ENCODE measurements around the gene PLCB4. TPM values are rescaled to one million over a fixed set of nuclear protein-coding genes. Genes with fewer than 3 reads are reported as not detected.

The PLCB4 gene
- polyA plus RNA-seq, 3 donors: not detected

DNA sequence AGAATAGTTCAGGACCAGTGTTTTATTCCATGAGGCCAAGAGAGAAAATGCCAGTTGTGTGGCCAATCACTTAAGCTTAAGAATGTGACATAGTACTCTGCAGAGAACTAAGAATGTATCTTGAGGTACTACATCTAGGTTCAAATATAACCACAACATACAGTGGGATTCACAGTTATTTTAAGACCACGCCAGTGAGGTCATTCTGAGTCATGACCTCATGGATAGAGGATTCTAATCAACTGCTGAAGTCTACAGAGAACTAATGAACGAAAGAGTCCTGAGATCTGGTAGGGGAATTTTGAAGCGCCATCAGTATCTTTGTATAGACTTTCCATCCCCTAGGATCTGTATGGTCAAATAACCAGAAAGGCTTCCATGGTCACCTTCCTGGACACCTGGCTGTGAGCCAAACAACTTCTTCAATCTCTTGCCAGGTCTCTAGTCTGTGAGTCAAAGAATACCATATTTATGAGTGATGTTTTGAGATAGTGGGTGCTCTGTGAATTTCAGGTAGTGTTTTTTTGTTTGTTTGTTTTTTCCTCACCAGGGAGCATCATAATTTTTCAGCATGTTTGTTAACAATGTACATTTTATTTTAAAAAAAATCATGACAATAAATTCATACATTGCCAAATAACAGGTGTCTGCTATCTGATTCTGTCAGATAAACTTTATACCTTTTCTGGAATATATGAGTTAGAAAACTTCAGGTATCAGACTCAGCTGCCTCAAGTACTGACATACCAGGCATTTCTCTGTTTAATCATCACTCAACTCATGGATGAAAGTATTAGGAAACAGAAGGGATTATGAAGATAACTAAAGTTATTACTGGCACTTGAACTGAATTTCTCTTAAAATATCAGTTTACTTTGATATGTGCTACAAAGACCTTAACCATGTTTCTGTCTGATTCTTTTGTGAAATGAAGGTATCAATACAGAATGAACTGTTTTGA, 217.9 kb downstream of the PLCB4 start:
- H3K79me2 ChIP-seq (ENCODE audit: insufficient read depth, low read length): no peaks in the 10 kb centered on the region
- TF ChIP-seq, protein P1, sequence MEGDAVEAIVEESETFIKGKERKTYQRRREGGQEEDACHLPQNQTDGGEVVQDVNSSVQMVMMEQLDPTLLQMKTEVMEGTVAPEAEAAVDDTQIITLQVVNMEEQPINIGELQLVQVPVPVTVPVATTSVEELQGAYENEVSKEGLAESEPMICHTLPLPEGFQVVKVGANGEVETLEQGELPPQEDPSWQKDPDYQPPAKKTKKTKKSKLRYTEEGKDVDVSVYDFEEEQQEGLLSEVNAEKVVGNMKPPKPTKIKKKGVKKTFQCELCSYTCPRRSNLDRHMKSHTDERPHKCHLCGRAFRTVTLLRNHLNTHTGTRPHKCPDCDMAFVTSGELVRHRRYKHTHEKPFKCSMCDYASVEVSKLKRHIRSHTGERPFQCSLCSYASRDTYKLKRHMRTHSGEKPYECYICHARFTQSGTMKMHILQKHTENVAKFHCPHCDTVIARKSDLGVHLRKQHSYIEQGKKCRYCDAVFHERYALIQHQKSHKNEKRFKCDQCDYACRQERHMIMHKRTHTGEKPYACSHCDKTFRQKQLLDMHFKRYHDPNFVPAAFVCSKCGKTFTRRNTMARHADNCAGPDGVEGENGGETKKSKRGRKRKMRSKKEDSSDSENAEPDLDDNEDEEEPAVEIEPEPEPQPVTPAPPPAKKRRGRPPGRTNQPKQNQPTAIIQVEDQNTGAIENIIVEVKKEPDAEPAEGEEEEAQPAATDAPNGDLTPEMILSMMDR (IDR thresholded peaks at IDR 0.05): no peak
- WGBS (ENCODE audit: insufficient coverage): 100% methylated on average over 1 of the region's 3 CpGs
- intact Hi-C loops (cut with micrococcal nuclease): no loop called here
- H3K4me3 ChIP-seq (replicated peaks in 1 of 3; ENCODE audit: low read depth in 2 of 3, low read length in 3 of 3): no peak overlapping the region
- no peak overlapping the region for H3K4me2 ChIP-seq (replicated peaks; ENCODE audit: extremely low read depth, low read length, poor library complexity, severe bottlenecking)
- Mint-ChIP-seq H3K4me3 (no peak overlapping the region), H3K27me3 (ENCODE audit: low read depth in 3 of 3) (peaks cover 0 to 3% (median 0%) of the 10 kb centered on the region in 3 donors), H3K36me3 (no peaks in the 10 kb centered on the region), H3K4me1 (no peaks in the 10 kb centered on the region), H3K9me3 (peaks cover 0 to 2% (median 0%) of the 10 kb centered on the region in 7 donors), H3K27ac (no peak overlapping the region)
- H4K20me1 ChIP-seq (ENCODE audit: insufficient read depth, low read length): no peaks in the 10 kb centered on the region
- H3K36me3 ChIP-seq (replicated peaks in 1 of 2; ENCODE audit: control insufficient read depth in 1 of 2, insufficient read depth in 2 of 2, low read length in 2 of 2): no peaks in the 10 kb centered on the region
- H3K27me3 ChIP-seq (ENCODE audit: control insufficient read depth in 2 of 2, insufficient read depth in 2 of 2, low read length in 2 of 2): no peaks in the 10 kb centered on the region
- no peaks in the 10 kb centered on the region for H3K4me1 ChIP-seq (ENCODE audit: control insufficient read depth in 1 of 2, insufficient read depth in 2 of 2, low read length in 2 of 2)
- H2AFZ ChIP-seq (ENCODE audit: insufficient read depth, low read depth, low read length, poor library complexity, severe bottlenecking): no peak overlapping the region
- H3K27ac ChIP-seq (ENCODE audit: low read depth in 1 of 2, low read length in 2 of 2): no peak overlapping the region
- H3K9me3 ChIP-seq (replicated peaks in 1 of 2; ENCODE audit: control insufficient read depth in 1 of 2, insufficient read depth in 1 of 2, low read length in 2 of 2): no peaks in the 10 kb centered on the region
- DNase-seq: no peak
- no peak overlapping the region for H3K9ac ChIP-seq (ENCODE audit: insufficient read depth, low read length, poor library complexity, severe bottlenecking)

DNA sequence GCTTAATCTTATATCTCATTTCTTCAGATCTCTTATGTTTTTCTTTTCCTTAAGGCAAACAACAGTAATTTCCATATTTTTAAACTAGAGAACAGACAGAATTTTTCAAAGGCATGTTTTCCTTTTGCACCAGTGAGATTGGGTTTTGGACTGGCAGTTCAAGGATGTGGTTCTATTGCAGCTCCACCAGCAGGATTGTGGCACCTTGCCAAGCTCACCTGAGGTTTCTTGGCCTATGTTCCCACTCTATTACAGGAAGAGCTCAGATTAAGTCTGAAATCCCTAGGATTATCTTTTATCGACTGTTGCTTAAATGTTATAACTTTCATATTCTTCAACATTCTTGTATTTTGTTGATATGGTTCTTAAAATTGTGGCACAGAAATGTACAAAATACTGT, 218.9 kb downstream of the PLCB4 start:
- H3K27ac ChIP-seq (ENCODE audit: low read depth in 1 of 2, low read length in 2 of 2): no peak overlapping the region
- DNase-seq: no peak
- H3K36me3 ChIP-seq (replicated peaks in 1 of 2; ENCODE audit: control insufficient read depth in 1 of 2, insufficient read depth in 2 of 2, low read length in 2 of 2): no peaks in the 10 kb centered on the region
- H3K9me3 Mint-ChIP-seq: peaks cover 0 to 2% (median 0%) of the 10 kb centered on the region in 7 donors
- no CpG with 5 or more reads among the region's 1 CpG for WGBS (ENCODE audit: insufficient coverage)
- H3K4me1 ChIP-seq (ENCODE audit: control insufficient read depth in 1 of 2, insufficient read depth in 2 of 2, low read length in 2 of 2): no peaks in the 10 kb centered on the region
- H2AFZ ChIP-seq (ENCODE audit: insufficient read depth, low read depth, low read length, poor library complexity, severe bottlenecking): no peak overlapping the region
- no peaks in the 10 kb centered on the region for H3K79me2 ChIP-seq (ENCODE audit: insufficient read depth, low read length)
- TF ChIP-seq, protein P1 (IDR thresholded peaks at IDR 0.05): no peak
- no peaks in the 10 kb centered on the region for H3K36me3 Mint-ChIP-seq
- H3K27me3 ChIP-seq (ENCODE audit: control insufficient read depth in 2 of 2, insufficient read depth in 2 of 2, low read length in 2 of 2): no peaks in the 10 kb centered on the region
- H3K4me3 ChIP-seq (replicated peaks in 1 of 3; ENCODE audit: low read depth in 2 of 3, low read length in 3 of 3): no peak overlapping the region
- H4K20me1 ChIP-seq (ENCODE audit: insufficient read depth, low read length): no peaks in the 10 kb centered on the region
- intact Hi-C loops (cut with micrococcal nuclease): no loop called here
- no peak overlapping the region for H3K4me3 Mint-ChIP-seq
- no peaks in the 10 kb centered on the region for H3K4me1 Mint-ChIP-seq
- no peak overlapping the region for H3K27ac Mint-ChIP-seq
- H3K27me3 Mint-ChIP-seq (ENCODE audit: low read depth in 3 of 3): peaks cover 0 to 3% (median 0%) of the 10 kb centered on the region in 3 donors
- no peaks in the 10 kb centered on the region for H3K9me3 ChIP-seq (replicated peaks in 1 of 2; ENCODE audit: control insufficient read depth in 1 of 2, insufficient read depth in 1 of 2, low read length in 2 of 2)
- H3K9ac ChIP-seq (ENCODE audit: insufficient read depth, low read length, poor library complexity, severe bottlenecking): no peak overlapping the region
- no peak overlapping the region for H3K4me2 ChIP-seq (replicated peaks; ENCODE audit: extremely low read depth, low read length, poor library complexity, severe bottlenecking)

Measured in CD14-positive monocyte (primary cell).